AG04449 (cell line): ENCODE results near the gene C10orf105.
A peak's percentile ranks its signal among the peaks of the same experiment; 100 is the strongest.

Experiments used
- CTCF ChIA-PET: fragments of 350-600 bp; formaldehyde crosslinking; extraction: SDS; loops from one replicate; lab custom pipeline; 2021; ENCODE audit warnings: antibody characterized with exemption; lab: Yijun Ruan, JAX
- POLR2A ChIA-PET: fragments of 400-600, 350-600 bp; formaldehyde crosslinking; extraction: SDS; loops from one replicate; lab custom pipeline; 2020; ENCODE audit warnings: antibody characterized with exemption, inconsistent platforms; lab: Yijun Ruan, JAX
- DNase-seq: peaks from one replicate; pipeline ENCODE4 v3.0.0-alpha.2; 2010; ENCODE audit warnings: low read depth, low spot score
- H3K4me3 ChIP-seq: 2 replicates; pipeline ENCODE4 v1.5.1; 2011; ENCODE audit warnings: low read depth, mild to moderate bottlenecking, control low read depth, low read length
- TF ChIP-seq, protein P1 (sequence below): IDR thresholded peaks from one replicate; pipeline ENCODE4 v1.5.1; 2011; ENCODE audit warnings: mild to moderate bottlenecking, moderate library complexity, low read length, control low read depth, inconsistent platforms; ENCODE audit not compliant: insufficient read depth; ENCODE audit errors: missing control alignments

C10orf105 gene

DNA sequence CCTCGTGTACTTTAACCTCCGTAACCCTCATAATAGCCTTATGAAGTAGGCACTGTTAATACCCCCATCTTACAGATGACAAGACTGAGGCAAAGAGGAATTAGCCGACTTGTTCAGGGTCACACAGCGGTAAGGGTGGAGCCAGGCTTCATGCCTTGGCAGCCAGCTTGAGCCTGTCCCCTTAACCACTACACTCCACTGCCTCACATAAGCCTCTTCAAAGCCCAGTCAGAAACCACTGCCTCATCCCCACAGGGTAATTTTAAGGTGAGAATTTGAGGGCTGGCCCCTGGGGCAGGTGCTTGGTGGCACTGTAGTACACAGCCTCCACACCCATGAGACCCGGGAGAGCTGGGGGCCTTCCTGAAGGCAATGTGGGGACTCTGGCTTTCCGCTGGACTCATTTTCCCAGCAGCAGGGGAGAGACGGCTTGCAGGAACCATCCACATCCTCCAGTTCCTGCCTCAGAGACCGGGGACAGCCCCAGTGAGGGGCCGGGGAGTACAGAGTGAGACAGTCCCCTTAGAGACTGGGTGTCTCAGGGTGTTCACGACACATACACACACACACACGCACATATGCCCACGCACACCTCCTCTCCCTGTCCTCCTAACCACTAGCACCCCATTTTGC, 7.6 kb upstream of the C10orf105 start:
- ChIA-PET CTCF (interaction anchor here (1.2 to 3.0 kb wide), 5 partner anchors 9 to 55 kb away, joined by 3 to 13 read pairs (median 4); no protein-coding TSS in a partner anchor), POLR2A (no interaction called here)
- DNase-seq: no peak
- TF ChIP-seq, protein P1, sequence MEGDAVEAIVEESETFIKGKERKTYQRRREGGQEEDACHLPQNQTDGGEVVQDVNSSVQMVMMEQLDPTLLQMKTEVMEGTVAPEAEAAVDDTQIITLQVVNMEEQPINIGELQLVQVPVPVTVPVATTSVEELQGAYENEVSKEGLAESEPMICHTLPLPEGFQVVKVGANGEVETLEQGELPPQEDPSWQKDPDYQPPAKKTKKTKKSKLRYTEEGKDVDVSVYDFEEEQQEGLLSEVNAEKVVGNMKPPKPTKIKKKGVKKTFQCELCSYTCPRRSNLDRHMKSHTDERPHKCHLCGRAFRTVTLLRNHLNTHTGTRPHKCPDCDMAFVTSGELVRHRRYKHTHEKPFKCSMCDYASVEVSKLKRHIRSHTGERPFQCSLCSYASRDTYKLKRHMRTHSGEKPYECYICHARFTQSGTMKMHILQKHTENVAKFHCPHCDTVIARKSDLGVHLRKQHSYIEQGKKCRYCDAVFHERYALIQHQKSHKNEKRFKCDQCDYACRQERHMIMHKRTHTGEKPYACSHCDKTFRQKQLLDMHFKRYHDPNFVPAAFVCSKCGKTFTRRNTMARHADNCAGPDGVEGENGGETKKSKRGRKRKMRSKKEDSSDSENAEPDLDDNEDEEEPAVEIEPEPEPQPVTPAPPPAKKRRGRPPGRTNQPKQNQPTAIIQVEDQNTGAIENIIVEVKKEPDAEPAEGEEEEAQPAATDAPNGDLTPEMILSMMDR: no peak
- H3K4me3 ChIP-seq: no peak overlapping the region

DNA sequence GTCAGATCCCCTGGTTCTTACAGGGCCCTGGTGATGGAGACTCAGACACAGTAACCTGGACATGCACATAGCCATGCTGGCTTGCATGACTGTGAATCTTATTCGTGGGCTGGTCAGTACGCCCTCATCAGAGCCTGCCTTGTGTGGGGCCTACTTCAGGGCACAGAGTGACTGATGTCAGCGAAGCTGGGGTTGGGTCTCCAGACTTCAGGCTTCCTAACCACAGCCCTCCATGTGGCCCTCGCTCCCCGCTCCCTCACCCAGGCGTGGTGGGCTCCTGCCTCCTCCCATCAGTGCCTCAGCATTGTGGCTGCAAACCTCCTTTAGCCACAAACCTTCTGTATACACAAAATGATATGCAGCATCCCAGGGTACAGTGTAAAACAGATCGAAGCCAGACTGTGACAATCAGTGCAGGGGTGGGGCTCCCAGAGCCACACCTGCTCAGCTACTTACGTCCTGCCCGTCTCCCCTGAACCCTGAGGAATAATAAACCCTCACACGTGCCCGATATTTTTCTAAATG, 7.1 kb upstream of the C10orf105 start:
- TF ChIP-seq, protein P1: no peak
- no peak for DNase-seq
- ChIA-PET POLR2A (no interaction called here), CTCF (interaction anchor here (1.2 to 3.0 kb wide), 6 partner anchors 9 to 55 kb away, joined by 3 to 13 read pairs (median 4); no protein-coding TSS in a partner anchor)
- no peak overlapping the region for H3K4me3 ChIP-seq

DNA sequence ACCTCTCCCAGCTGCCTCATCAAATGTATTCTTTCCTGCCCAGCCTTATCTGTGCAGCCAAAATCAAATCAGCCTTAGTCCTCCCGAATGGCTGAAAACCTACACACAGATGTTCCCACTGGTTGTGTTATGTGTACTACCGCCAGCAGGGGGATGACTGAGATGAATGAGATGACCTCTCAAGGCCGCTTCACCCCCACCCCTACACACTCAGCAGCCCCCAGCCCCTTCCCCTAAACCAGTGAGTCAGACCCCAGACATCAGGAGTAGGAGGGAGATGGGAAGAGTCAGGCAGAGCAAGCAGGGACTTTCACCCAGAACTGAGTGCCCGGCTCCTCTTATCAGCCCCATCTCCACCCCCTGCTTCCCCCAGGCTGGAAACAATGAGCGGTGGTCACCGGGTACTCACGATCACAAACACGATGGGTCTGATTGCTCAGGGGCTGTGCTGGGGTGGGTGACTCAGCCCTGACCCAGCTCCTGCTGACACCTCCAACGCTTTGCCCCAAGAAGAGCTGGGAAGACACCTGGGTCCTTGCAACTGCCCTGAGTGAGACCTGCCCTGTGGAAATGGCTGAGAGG, 6.5 kb upstream of the C10orf105 start:
- ChIA-PET POLR2A (no interaction called here), CTCF (interaction anchor here (0.8 to 3.0 kb wide), 10 partner anchors 11 to 170 kb away, joined by 3 to 13 read pairs (median 4); no protein-coding TSS in a partner anchor)
- TF ChIP-seq, protein P1: peak; percentile 36
- no peak overlapping the region for H3K4me3 ChIP-seq
- DNase-seq: no peak

DNA sequence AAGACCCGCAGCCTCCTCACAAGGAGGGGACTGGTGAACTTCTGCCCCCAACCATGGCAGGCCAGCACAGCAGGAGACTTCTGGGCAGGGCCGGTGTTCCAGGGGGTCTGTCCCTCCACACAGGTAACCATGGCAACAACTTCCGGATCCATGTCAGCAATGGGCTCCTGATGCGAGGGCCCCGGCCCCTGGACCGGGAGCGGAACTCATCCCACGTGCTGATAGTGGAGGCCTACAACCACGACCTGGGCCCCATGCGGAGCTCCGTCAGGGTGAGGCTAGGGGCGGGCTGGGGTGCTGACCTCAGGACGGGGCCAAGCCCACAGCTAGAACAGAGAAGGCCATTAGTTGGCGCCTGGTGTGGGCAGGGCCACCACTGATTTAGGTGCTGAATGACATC, 5.7 kb upstream of the C10orf105 start:
- ChIA-PET CTCF (interaction anchor here (0.8 to 3.0 kb wide), 8 partner anchors 10 to 171 kb away, joined by 3 to 13 read pairs (median 4); no protein-coding TSS in a partner anchor), POLR2A (no interaction called here)
- no peak overlapping the region for H3K4me3 ChIP-seq
- no peak for DNase-seq
- TF ChIP-seq, protein P1: no peak

DNA sequence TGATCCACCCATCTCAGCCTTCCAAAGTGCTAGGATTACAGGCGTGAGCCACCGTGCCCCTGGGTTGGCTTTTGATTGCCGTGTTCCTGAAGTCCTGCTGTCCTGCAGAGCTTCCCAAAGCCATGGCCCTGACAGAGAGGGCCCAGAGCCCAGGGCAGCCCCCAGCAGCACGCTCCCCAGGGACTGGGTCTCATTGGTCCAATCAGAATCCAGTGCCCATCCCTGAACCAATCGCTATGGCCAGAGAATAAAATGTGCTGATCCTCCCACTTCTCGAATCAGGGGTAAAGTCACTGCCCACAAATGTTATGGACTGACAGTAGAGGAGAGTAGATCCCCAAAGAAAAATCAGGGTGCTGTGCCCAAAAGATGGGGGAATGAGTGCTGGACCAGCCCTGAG, 5.0 kb upstream of the C10orf105 start:
- H3K4me3 ChIP-seq: no peak overlapping the region
- TF ChIP-seq, protein P1: no peak
- no peak for DNase-seq
- ChIA-PET POLR2A (no interaction called here), CTCF (interaction anchor here (1.2 to 1.9 kb wide), 4 partner anchors 10 to 28 kb away, joined by 3 to 5 read pairs (median 4); no protein-coding TSS in a partner anchor)

DNA sequence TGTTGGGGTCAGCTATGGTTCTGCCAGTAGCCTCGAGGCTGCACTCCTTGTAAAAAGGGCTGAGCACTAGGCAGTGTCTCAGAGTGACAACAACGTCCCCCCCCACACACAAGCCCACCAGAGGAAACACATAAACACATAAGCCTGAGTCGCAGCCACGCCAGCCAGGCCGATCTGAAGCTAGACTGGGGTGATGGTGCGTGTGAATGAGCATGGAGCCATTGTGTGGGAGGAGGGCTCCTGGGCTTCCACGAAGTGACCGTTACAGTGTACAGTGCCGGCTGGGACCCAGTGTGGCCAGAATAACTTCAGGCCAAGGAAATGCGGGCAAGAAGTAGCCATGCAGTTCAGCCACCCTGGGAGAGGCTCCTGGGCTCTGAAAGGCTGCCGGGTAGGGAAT, 3.7 kb upstream of the C10orf105 start:
- CTCF ChIA-PET: interaction anchor here (0.8 to 1.8 kb wide), 4 partner anchors 9 to 50 kb away, joined by 3 to 4 read pairs (median 4); partner anchors contain the start of gene VSIR
- H3K4me3 ChIP-seq: no peak overlapping the region
- TF ChIP-seq, protein P1: no peak
- POLR2A ChIA-PET: no interaction called here
- no peak for DNase-seq
